Measurements from ENCODE around the gene SLC6A11.

Gene SLC6A11

DNA sequence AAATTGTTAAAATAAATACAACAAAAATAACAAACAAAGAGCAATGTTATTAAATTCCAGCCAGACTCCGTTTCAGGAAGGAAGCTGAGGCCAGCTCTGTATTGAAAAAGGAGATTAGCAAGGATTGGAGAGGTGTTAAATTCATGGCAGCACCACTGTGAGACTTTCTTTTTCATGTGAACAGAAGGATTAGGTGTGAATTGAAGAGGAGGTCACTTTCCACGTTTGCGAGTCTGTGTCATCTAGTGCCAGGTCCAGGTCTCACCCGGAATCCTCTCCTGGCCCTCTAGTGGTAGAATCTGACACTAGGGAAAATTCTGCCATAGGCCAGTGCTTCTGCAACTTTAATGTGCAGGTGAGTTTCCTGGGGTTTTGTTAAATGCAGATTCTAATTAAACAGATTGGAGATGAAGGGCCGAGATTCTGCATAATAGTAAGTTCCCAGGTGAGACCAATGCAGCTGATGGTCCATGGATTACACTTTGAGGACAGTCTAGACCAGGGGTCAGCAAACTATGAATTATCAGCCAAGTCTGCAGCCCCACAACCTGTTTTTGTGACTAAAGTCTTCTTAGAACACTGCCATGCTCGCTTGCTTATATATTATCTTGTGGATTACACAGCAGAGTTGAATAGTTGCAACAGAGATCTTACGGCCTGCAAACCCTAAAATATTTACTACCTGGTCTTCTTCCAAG lies 167.3 kb downstream of the SLC6A11 start:
- Histone ChIP-seq H3K27ac (ENCODE audit: low read depth, low read length) (peak overlapping the region; percentile 0), H3K9ac (ENCODE audit: low read depth, low read length) (no peak overlapping the region), H3K27me3 (ENCODE audit: control insufficient read depth, insufficient read depth, low read length) (peaks cover 8% of the 10 kb centered on the region; the same call in 1 of the 2 replicates)

DNA sequence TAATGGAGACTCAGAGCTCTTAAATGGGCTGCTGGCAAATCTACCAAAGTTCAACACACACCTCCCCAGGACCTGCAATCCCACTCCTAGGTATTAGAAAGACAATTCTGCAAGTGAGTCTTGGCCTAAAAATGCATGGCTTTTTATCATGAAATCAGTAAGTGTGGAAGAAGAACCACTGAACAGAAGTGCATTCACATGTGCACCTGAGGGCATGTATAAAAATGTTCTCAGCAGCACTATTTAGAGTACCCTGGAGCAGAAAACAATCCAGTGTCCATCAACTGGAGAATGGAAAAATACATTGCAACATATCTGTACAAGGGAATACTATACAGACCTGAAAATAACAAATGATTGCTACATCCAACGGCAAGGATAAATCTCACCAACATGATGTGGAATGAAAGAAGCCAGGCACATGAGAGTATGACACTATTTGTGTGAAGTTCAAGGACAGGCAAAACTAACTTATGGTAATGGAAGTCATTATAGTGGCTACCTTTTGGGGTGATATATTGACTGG lies 168.4 kb downstream of the SLC6A11 start:
- H3K27ac ChIP-seq (ENCODE audit: low read depth, low read length): no peak overlapping the region
- H3K36me3 ChIP-seq (ENCODE audit: control insufficient read depth, insufficient read depth, low read length): no peaks in the 10 kb centered on the region
- H3K4me1 ChIP-seq (ENCODE audit: control insufficient read depth, insufficient read depth, low read length): peaks cover 5% of the 10 kb centered on the region
- no peak overlapping the region for H3K9ac ChIP-seq (ENCODE audit: low read depth, low read length)
- H3K27me3 ChIP-seq (ENCODE audit: control insufficient read depth, insufficient read depth, low read length): peaks cover 8% of the 10 kb centered on the region; the same call in 1 of the 2 replicates
- H3K4me3 ChIP-seq (ENCODE audit: low read depth, low read length): no peak overlapping the region
- H3K9me3 ChIP-seq (ENCODE audit: control insufficient read depth, insufficient read depth, low read length): no peaks in the 10 kb centered on the region

More for the DNA sequence above, 167.3 kb downstream of the SLC6A11 start:
- Histone ChIP-seq H3K9me3 (ENCODE audit: control insufficient read depth, insufficient read depth, low read length) (no peaks in the 10 kb centered on the region), H3K4me1 (ENCODE audit: control insufficient read depth, insufficient read depth, low read length) (peaks cover 5% of the 10 kb centered on the region), H3K4me3 (ENCODE audit: low read depth, low read length) (no peak overlapping the region), H3K36me3 (ENCODE audit: control insufficient read depth, insufficient read depth, low read length) (no peaks in the 10 kb centered on the region)

DNA sequence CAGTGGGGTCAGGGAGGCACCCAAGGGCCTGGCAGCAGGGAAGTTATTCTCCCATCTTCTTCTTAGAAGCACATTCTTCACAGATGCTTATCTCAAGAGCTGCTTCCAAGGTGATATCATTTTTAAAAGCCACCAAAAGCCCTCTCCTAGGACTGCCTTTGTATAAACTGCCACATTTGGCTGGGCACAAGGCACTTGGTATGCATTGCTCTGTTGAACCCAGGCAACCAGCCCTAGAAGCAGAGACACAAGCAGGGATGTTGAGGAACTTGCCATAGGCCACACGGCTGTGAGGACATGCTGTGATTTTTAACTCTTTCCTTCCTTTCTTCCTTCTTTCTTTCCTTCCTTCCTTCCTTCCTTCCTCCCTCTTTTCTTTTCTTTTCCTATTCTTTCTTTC lies 169.2 kb downstream of the SLC6A11 start:
- no peaks in the 10 kb centered on the region for H3K36me3 ChIP-seq (ENCODE audit: control insufficient read depth, insufficient read depth, low read length)
- peaks cover 8% of the 10 kb centered on the region; the same call in 1 of the 2 replicates for H3K27me3 ChIP-seq (ENCODE audit: control insufficient read depth, insufficient read depth, low read length)
- no peak overlapping the region for H3K27ac ChIP-seq (ENCODE audit: low read depth, low read length)
- no peaks in the 10 kb centered on the region for H3K9me3 ChIP-seq (ENCODE audit: control insufficient read depth, insufficient read depth, low read length)
- peaks cover 5% of the 10 kb centered on the region for H3K4me1 ChIP-seq (ENCODE audit: control insufficient read depth, insufficient read depth, low read length)
- no peak overlapping the region for H3K9ac ChIP-seq (ENCODE audit: low read depth, low read length)
- H3K4me3 ChIP-seq (ENCODE audit: low read depth, low read length): no peak overlapping the region

DNA sequence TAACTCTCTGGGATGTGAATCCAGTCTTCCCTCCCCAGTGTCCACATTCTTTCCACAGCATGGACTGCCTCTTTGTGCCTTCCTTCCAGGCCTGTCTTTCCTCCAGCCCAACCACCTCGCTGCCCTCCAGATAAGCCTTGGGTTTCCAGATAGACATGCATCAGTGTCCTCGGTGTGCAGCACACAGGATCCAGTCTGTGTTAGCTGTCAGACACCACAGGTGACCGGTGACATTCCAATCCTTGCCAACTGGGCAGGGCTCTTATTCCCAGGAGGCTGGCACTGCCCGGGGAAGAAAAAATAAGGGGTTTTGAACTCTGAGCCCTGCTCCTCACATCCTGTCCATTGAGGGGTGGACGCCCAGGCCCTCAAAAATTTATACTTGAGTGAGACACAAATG lies 170.6 kb downstream of the SLC6A11 start:
- no peak overlapping the region for H3K27ac ChIP-seq (ENCODE audit: low read depth, low read length)
- no peaks in the 10 kb centered on the region for H3K9me3 ChIP-seq (ENCODE audit: control insufficient read depth, insufficient read depth, low read length)
- no peak overlapping the region for H3K9ac ChIP-seq (ENCODE audit: low read depth, low read length)
- H3K36me3 ChIP-seq (ENCODE audit: control insufficient read depth, insufficient read depth, low read length): no peaks in the 10 kb centered on the region
- peaks cover 20% of the 10 kb centered on the region for H3K27me3 ChIP-seq (ENCODE audit: control insufficient read depth, insufficient read depth, low read length)
- no peak overlapping the region for H3K4me3 ChIP-seq (ENCODE audit: low read depth, low read length)
- H3K4me1 ChIP-seq (ENCODE audit: control insufficient read depth, insufficient read depth, low read length): peaks cover 5% of the 10 kb centered on the region

DNA sequence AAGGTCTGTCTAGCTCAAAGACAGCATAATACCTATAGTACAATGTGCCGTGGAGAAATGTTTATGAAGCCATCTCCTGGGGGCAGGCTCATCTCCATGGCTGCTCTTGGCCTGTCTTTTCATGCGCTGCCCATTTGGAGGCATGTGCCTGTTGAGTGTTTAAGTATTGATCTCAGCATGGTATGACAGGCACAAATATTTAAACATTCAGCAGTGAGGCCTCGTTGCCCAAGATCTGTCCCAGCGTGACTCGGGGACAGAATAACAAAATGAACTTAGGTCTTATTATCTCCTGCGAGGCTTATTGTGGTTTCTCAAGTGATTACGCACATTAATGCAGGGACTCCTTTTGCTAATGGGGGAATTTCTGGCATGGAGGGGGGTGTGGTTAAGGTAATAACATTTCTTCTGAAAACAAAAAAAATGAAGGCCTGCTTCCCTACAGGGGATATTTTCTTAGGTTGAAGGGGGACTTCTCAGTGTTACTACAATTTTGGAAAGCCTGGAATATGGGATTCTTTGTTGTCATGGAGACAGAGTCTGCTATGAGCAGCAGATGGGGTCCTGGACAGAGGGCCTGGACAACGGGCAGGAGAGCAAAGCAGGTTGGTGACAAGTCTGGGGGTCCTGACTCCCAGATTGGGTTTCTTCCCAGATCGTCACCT lies 172.1 kb downstream of the SLC6A11 start:
- Histone ChIP-seq H3K4me3 (ENCODE audit: low read depth, low read length) (no peak overlapping the region), H3K9me3 (ENCODE audit: control insufficient read depth, insufficient read depth, low read length) (no peaks in the 10 kb centered on the region), H3K27me3 (ENCODE audit: control insufficient read depth, insufficient read depth, low read length) (peaks cover 22% of the 10 kb centered on the region), H3K27ac (ENCODE audit: low read depth, low read length) (no peak overlapping the region), H3K4me1 (ENCODE audit: control insufficient read depth, insufficient read depth, low read length) (peaks cover 5% of the 10 kb centered on the region), H3K9ac (ENCODE audit: low read depth, low read length) (no peak overlapping the region), H3K36me3 (ENCODE audit: control insufficient read depth, insufficient read depth, low read length) (no peaks in the 10 kb centered on the region)

DNA sequence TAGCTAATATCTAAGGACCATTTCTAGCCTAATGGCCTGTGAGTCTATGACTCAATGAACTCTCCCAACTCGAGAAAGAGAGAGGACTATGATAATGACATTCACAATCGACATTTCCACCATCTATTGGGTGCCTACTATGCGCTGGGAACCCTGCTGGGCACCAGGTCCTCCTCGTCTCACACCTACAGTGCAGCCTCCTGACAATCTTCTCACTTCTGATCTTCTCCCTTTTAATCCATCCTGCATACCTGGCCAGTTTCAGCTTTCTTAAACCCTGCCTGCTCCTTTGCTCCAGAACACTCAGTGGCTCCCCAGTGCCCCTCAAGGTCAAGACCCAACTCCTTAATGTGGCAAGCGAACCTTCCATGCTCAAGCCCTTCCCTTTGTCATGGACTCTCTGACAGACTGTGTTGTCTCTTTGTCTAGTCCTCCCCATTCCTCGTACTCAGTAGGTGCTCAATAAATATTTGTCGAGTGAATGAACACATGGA lies 173.0 kb downstream of the SLC6A11 start:
- H3K36me3 ChIP-seq (ENCODE audit: control insufficient read depth, insufficient read depth, low read length): no peaks in the 10 kb centered on the region
- no peak overlapping the region for H3K4me3 ChIP-seq (ENCODE audit: low read depth, low read length)
- peaks cover 31% of the 10 kb centered on the region for H3K27me3 ChIP-seq (ENCODE audit: control insufficient read depth, insufficient read depth, low read length)
- H3K9ac ChIP-seq (ENCODE audit: low read depth, low read length): no peak overlapping the region
- H3K27ac ChIP-seq (ENCODE audit: low read depth, low read length): no peak overlapping the region
- H3K4me1 ChIP-seq (ENCODE audit: control insufficient read depth, insufficient read depth, low read length): no peaks in the 10 kb centered on the region; the same call in 1 of the 2 replicates
- no peaks in the 10 kb centered on the region for H3K9me3 ChIP-seq (ENCODE audit: control insufficient read depth, insufficient read depth, low read length)
